ENCODE measurements around the gene TAF11L7.
A peak's percentile ranks its signal among the peaks of the same experiment; 100 is the strongest.
"Not testable (repeated sequence)": the region's sequence is repeated elsewhere in the genome, so short reads cannot be mapped to it uniquely, and the experiment has no call there.

Gene TAF11L7

DNA sequence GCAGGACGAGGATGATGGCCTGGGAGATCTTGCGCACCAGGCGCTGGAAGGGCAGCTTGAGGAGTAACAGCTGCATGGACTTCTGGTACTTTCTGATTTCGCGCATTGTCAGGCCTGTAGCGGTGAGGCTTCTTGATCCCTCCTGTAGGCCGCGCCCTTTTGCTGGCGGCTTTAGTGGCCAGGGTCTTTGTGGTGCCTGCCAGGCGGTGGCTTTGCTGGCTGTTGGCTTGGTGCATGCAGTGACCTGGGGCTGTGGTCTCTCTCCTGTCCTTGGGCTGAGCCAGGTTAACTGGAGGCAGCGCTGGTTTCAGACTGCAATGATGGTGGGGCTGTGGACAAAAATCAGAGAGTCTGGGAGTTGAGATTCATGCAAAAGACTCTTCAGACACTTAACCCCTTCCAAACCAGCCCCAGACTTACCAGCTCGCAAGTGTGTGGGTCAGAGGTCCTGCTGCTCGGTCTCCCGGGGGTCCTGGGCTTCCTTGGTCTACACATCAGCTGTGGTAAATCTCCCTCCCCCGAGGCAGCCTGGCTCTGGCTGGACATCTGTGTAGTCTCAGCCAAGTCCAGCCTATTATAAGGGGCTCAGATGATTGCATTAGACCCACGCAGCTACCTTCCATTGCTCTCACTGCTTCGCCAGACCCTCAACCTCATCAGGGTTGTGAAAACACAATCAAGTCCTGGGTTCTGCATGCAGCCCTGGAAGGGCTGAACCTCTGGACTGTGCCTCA is 29.5 kb upstream of the TAF11L7 start (continued):
- TF ChIP-seq, protein P1, sequence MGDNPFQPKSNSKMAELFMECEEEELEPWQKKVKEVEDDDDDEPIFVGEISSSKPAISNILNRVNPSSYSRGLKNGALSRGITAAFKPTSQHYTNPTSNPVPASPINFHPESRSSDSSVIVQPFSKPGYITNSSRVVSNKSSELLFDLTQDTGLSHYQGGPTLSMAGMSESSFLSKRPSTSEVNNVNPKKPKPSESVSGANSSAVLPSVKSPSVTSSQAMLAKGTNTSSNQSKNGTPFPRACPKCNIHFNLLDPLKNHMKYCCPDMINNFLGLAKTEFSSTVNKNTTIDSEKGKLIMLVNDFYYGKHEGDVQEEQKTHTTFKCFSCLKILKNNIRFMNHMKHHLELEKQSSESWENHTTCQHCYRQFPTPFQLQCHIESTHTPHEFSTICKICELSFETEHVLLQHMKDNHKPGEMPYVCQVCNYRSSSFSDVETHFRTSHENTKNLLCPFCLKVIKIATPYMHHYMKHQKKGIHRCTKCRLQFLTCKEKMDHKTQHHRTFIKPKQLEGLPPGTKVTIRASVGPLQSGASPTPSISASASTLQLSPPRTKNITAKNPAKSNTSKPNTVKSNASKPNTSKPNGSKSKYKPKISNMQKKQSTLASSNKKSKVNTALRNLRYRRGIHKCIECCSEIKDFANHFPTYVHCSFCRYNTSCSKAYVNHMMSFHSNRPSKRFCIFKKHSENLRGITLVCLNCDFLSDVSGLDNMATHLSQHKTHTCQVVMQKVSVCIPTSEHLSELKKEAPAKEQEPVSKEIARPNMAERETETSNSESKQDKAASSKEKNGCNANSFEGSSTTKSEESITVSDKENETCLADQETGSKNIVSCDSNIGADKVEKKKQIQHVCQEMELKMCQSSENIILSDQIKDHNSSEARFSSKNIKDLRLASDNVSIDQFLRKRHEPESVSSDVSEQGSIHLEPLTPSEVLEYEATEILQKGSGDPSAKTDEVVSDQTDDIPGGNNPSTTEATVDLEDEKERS (tag by site-specific recombination; IDR thresholded peaks at IDR 0.05), result no peak
- TF ChIP-seq ZBTB48 (tag by site-specific recombination; IDR thresholded peaks at IDR 0.05), result no peak
- TF ChIP-seq ZNF701 (tag by site-specific recombination; IDR thresholded peaks at IDR 0.05), result no peak
- TF ChIP-seq, protein P2, sequence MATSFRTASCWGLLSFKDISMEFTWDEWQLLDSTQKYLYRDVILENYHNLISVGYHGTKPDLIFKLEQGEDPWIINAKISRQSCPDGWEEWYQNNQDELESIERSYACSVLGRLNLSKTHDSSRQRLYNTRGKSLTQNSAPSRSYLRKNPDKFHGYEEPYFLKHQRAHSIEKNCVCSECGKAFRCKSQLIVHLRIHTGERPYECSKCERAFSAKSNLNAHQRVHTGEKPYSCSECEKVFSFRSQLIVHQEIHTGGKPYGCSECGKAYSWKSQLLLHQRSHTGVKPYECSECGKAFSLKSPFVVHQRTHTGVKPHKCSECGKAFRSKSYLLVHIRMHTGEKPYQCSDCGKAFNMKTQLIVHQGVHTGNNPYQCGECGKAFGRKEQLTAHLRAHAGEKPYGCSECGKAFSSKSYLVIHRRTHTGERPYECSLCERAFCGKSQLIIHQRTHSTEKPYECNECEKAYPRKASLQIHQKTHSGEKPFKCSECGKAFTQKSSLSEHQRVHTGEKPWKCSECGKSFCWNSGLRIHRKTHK (tag by site-specific recombination; IDR thresholded peaks at IDR 0.05), result no peak

DNA sequence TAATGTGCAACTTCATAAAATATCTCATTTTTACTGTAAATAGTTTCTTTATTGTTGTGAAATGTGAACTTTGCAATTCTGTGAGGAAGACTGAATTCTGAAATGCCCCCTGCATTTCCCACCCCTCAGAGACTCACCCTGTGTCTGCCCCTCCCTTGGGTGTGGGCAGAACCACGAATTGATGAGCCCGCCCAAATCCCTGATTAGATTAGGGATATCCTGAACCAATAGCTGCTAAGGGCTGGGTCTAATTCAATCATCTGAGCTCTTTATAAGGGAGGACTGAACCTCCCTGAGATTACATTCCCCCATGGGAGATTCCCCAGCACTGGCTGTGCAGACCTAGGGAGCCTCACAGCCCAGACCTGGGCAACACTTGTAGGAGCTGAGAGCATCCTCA is 24.5 kb upstream of the TAF11L7 start, which contains the start of gene TAF11L12:
TSS of gene TAF11L12 (plus strand) at position 301 of the 400 bp plus-strand sequence.
- CTCF ChIA-PET; POLR2A ChIA-PET; H3K4me1 ChIP-seq (ENCODE audit: control insufficient read depth, insufficient read depth, low read length); H3K9me3 ChIP-seq (ENCODE audit: control insufficient read depth, insufficient read depth, low read depth, low read length); H3K27ac ChIP-seq (ENCODE audit: extremely low read depth, low read depth, low read length); H3K36me3 ChIP-seq (ENCODE audit: control insufficient read depth in 2 of 2, insufficient read depth in 1 of 2, low read length in 2 of 2); H3K4me3 ChIP-seq (ENCODE audit: low read depth, low read length): not testable (repeated sequence)

DNA sequence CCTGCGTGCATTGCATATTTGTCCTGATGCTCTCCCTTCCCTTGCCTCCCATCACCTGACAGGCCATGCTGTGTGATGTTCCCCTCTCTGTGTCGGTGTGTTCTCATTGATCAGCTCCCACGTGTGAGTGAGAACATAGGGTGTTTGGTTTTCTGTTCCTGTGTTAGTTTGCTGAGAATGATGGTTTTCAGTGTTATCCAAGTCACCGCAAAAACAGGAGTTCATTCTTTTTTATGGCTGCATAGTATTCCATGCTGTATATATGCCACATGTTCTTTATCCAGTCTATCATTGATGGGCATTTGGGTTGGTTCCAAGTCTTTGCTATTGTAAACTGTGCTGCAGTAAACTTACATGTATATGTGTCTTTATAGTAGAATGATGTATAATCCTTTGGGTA is 21.9 kb upstream of the TAF11L7 start:
- CTCF ChIA-PET; H3K36me3 ChIP-seq (ENCODE audit: control insufficient read depth in 2 of 2, insufficient read depth in 1 of 2, low read length in 2 of 2); H3K4me3 ChIP-seq (ENCODE audit: low read depth, low read length); POLR2A ChIA-PET; H3K9me3 ChIP-seq (ENCODE audit: control insufficient read depth, insufficient read depth, low read depth, low read length); H3K27ac ChIP-seq (ENCODE audit: extremely low read depth, low read depth, low read length); H3K4me1 ChIP-seq (ENCODE audit: control insufficient read depth, insufficient read depth, low read length): not testable (repeated sequence)
- TF ChIP-seq ZNF146 (tag by site-specific recombination; IDR thresholded peaks at IDR 0.05), result peak; percentile 58; the same call in 1 of the 2 replicates

DNA sequence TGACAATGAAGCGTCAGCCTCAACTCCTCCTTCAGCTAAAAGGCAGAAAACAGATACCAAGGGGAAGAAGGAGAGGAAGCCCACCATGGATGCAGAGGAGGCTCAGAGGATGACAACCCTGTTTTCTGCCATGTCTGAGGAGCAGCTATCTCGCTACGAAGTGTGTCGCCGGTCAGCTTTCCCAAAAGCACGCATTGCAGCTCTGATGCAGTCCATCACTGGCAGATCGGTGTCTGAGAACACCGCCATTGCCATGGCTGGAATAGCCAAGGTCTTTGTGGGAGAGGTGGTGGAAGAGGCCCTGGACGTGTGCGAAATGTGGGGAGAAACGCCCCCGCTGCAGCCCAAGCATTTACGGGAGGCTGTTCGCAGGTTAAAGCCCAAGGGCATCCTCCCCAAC is 19.4 kb upstream of the TAF11L7 start:
- POLR2A ChIA-PET, result no interaction called here

More for the DNA sequence above, 19.4 kb upstream of the TAF11L7 start:
- no peaks in the 10 kb centered on the region for H3K36me3 ChIP-seq (ENCODE audit: control insufficient read depth in 2 of 2, insufficient read depth in 1 of 2, low read length in 2 of 2)
- H3K9me3 ChIP-seq (ENCODE audit: control insufficient read depth, insufficient read depth, low read depth, low read length), result no peaks in the 10 kb centered on the region
- CTCF ChIA-PET, result no interaction called here
- TF ChIP-seq KLF8 (tag by site-specific recombination; IDR thresholded peaks at IDR 0.05) (no peak), ZNF76 (tag by site-specific recombination; IDR thresholded peaks at IDR 0.05; ENCODE audit: borderline replicate concordance, low read depth) (no peak), ZNF121 (tag by site-specific recombination; IDR thresholded peaks at IDR 0.05) (no peak), ZNF510 (tag by site-specific recombination; IDR thresholded peaks at IDR 0.05; ENCODE audit: insufficient replicate concordance) (no peak)
- TF ChIP-seq, protein P3, sequence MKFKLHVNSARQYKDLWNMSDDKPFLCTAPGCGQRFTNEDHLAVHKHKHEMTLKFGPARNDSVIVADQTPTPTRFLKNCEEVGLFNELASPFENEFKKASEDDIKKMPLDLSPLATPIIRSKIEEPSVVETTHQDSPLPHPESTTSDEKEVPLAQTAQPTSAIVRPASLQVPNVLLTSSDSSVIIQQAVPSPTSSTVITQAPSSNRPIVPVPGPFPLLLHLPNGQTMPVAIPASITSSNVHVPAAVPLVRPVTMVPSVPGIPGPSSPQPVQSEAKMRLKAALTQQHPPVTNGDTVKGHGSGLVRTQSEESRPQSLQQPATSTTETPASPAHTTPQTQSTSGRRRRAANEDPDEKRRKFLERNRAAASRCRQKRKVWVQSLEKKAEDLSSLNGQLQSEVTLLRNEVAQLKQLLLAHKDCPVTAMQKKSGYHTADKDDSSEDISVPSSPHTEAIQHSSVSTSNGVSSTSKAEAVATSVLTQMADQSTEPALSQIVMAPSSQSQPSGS (tag by site-specific recombination; IDR thresholded peaks at IDR 0.05; ENCODE audit: low read depth), result no peak
- TF ChIP-seq, protein P4, sequence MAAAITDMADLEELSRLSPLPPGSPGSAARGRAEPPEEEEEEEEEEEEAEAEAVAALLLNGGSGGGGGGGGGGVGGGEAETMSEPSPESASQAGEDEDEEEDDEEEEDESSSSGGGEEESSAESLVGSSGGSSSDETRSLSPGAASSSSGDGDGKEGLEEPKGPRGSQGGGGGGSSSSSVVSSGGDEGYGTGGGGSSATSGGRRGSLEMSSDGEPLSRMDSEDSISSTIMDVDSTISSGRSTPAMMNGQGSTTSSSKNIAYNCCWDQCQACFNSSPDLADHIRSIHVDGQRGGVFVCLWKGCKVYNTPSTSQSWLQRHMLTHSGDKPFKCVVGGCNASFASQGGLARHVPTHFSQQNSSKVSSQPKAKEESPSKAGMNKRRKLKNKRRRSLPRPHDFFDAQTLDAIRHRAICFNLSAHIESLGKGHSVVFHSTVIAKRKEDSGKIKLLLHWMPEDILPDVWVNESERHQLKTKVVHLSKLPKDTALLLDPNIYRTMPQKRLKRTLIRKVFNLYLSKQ (tag by site-specific recombination; IDR thresholded peaks at IDR 0.05; ENCODE audit: borderline replicate concordance), result no peak
- TF ChIP-seq, protein P5, sequence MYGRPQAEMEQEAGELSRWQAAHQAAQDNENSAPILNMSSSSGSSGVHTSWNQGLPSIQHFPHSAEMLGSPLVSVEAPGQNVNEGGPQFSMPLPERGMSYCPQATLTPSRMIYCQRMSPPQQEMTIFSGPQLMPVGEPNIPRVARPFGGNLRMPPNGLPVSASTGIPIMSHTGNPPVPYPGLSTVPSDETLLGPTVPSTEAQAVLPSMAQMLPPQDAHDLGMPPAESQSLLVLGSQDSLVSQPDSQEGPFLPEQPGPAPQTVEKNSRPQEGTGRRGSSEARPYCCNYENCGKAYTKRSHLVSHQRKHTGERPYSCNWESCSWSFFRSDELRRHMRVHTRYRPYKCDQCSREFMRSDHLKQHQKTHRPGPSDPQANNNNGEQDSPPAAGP (tag by site-specific recombination; IDR thresholded peaks at IDR 0.05), result no peak
- TF ChIP-seq, protein P2 (tag by site-specific recombination; IDR thresholded peaks at IDR 0.05), result no peak
- H3K27ac ChIP-seq (ENCODE audit: extremely low read depth, low read depth, low read length), result no peak overlapping the region
- no peaks in the 10 kb centered on the region for H3K4me1 ChIP-seq (ENCODE audit: control insufficient read depth, insufficient read depth, low read length)
- no peak overlapping the region for H3K4me3 ChIP-seq (ENCODE audit: low read depth, low read length)

All from HEK293 (cell line).